HEK293T (cell line): ENCODE results near the gene DCUN1D3.
"Not testable (repeated sequence)": the region's sequence is repeated elsewhere in the genome, so short reads cannot be mapped to it uniquely, and the experiment has no call there.

Source experiments
- CTCF ChIA-PET: fragments of 350-600 bp; formaldehyde crosslinking; extraction: SDS; loops from one replicate; lab custom pipeline; 2021; ENCODE audit warnings: antibody characterized with exemption, inconsistent platforms; lab: Yijun Ruan, JAX
- POLR2A ChIA-PET: fragments of 350-600 bp; formaldehyde crosslinking; extraction: SDS; loops from one replicate; lab custom pipeline; 2020; ENCODE audit warnings: antibody characterized with exemption, inconsistent platforms; lab: Yijun Ruan, JAX
- DNase-seq: peaks from one replicate; pipeline ENCODE4 v3.0.0; 2012; ENCODE audit warnings: mixed read lengths; ENCODE audit errors: extremely low spot score
- ARNT ChIP-seq: fragments of 450-650 bp; IDR thresholded peaks from 2 replicates; pipeline ENCODE4 v1.6.1; 2017; ENCODE audit warnings: mild to moderate bottlenecking
- BHLHE40 ChIP-seq: fragments of 450-650 bp; IDR thresholded peaks from 2 replicates; pipeline ENCODE4 v1.6.1; 2016; ENCODE audit warnings: mild to moderate bottlenecking, moderate library complexity, borderline replicate concordance
- CTBP1 ChIP-seq: fragments of 450-650 bp; IDR thresholded peaks from 2 replicates; pipeline ENCODE4 v1.6.1; 2016; ENCODE audit warnings: borderline replicate concordance
- ELF4 ChIP-seq: fragments of 450-650 bp; IDR thresholded peaks from 2 replicates; pipeline ENCODE4 v1.6.1; 2017; ENCODE audit warnings: antibody characterized with exemption
- FOXA1 ChIP-seq: fragments of 450-650 bp; IDR thresholded peaks from 2 replicates; pipeline ENCODE4 v1.6.1; 2016; ENCODE audit warnings: mild to moderate bottlenecking
- FOXK2 ChIP-seq: fragments of 450-650 bp; IDR thresholded peaks from 2 replicates; pipeline ENCODE4 v1.6.1; 2016; ENCODE audit warnings: mild to moderate bottlenecking
- FOXM1 ChIP-seq: fragments of 450-650 bp; IDR thresholded peaks from 2 replicates; pipeline ENCODE4 v1.6.1; 2017; ENCODE audit warnings: mild to moderate bottlenecking, borderline replicate concordance
- HDGF ChIP-seq: fragments of 450-650 bp; IDR thresholded peaks from 2 replicates; pipeline ENCODE4 v1.6.1; 2017; ENCODE audit warnings: antibody characterized with exemption, borderline replicate concordance
- L3MBTL2 ChIP-seq: fragments of 450-650 bp; conservative IDR thresholded peaks from 2 replicates; pipeline ENCODE4 v1.6.1; 2016; ENCODE audit warnings: mild to moderate bottlenecking
- LEF1 ChIP-seq: fragments of 450-650 bp; IDR thresholded peaks from 2 replicates; pipeline ENCODE4 v1.6.1; 2017; ENCODE audit warnings: mild to moderate bottlenecking, borderline replicate concordance
- NFRKB ChIP-seq: fragments of 450-650 bp; IDR thresholded peaks from 2 replicates; pipeline ENCODE4 v1.6.1; 2016; ENCODE audit warnings: mild to moderate bottlenecking, moderate library complexity
- PKNOX1 ChIP-seq: fragments of 450-650 bp; IDR thresholded peaks from 2 replicates; pipeline ENCODE4 v1.6.1; 2016
- SP1 ChIP-seq: fragments of 450-650 bp; IDR thresholded peaks from 2 replicates; pipeline ENCODE4 v1.6.1; 2017
- SUZ12 ChIP-seq: fragments of 450-650 bp; IDR thresholded peaks from 2 replicates; pipeline ENCODE4 v1.6.1; 2016; ENCODE audit warnings: mild to moderate bottlenecking
- TARDBP ChIP-seq: fragments of 450-650 bp; IDR thresholded peaks from 2 replicates; pipeline ENCODE4 v1.6.1; 2016
- ZNF384 ChIP-seq: fragments of 450-650 bp; IDR thresholded peaks from 2 replicates; pipeline ENCODE4 v1.6.1; 2016

The DCUN1D3 gene

GRCh38 chr16:20866801-20867200 is 33.4 kb downstream of the DCUN1D3 start:
- CTCF ChIA-PET, result no interaction called here
- POLR2A ChIA-PET, result interaction anchor here (2.4 kb wide), 1 partner anchor 60 kb away, joined by 9 read pairs; the partner anchor contains the start of genes ERI2 and REXO5
- TF ChIP-seq SUZ12, result no peak
- TF ChIP-seq PKNOX1, result no peak
- TF ChIP-seq TARDBP, result no peak
- TF ChIP-seq NFRKB, result no peak
- no peak for TF ChIP-seq FOXM1
- no peak for TF ChIP-seq HDGF
- no peak for TF ChIP-seq CTBP1
- TF ChIP-seq FOXA1, result no peak
- TF ChIP-seq SP1, result no peak
- DNase-seq, result no peak

GRCh38 chr16:20866145-20866772 is 33.9 kb downstream of the DCUN1D3 start:
- POLR2A ChIA-PET, result interaction anchor here (1.1 to 2.4 kb wide), 2 partner anchors 34 to 60 kb away, joined by 3 to 9 read pairs; partner anchors contain the start of genes DCUN1D3, ERI2, LYRM1 and REXO5
- TF ChIP-seq HDGF (no peak), ZNF384 (no peak), SUZ12 (no peak), ELF4 (no peak), FOXK2 (no peak), BHLHE40 (no peak), NFRKB (no peak), FOXM1 (no peak), CTBP1 (no peak), L3MBTL2 (no peak), TARDBP (no peak), ARNT (no peak), SP1 (no peak), FOXA1 (no peak), LEF1 (no peak), PKNOX1 (no peak)
- CTCF ChIA-PET, result no interaction called here
- DNase-seq, result no peak

DNA sequence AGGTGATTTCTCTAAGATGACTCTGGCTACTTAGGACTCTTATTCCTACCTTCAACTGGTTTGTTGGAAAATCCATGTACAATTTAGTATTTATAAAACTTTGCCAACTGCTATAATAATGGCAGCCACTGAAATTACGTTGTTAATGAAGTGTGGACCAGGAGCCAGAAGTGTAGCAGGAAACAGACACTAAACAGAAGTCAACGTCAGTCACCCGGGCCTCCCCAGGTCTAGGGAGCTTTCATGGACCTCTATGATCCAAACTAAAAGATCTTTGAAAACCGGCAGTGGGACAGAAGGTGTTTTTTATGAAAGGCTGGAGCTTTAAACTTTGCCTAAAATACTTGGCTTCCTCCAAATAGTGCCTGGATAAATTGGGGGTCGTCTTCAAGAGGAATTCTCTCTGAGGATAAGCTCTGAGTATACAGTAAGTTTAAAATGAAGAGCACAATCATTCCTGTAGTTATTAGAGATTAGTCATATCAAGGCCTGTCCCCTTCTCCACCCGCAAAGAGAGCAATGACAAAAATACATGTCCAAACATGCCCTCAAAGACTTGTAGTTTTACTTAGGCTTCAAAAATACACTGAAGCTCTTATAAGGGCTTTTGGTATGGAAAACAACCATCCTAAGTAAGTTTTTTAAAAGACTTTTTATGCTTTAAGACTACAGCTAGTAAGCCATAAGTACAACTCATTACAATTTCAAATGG is 34.6 kb downstream of the DCUN1D3 start:
- no peak for DNase-seq
- TF ChIP-seq ZNF384 (no peak), FOXA1 (no peak), TARDBP (no peak), SP1 (no peak), ELF4 (no peak), SUZ12 (no peak), BHLHE40 (no peak), ARNT (no peak), FOXK2 (no peak), NFRKB (no peak), FOXM1 (no peak), CTBP1 (no peak), L3MBTL2 (no peak), PKNOX1 (no peak)
- ChIA-PET CTCF (no interaction called here), POLR2A (interaction anchor here (1.1 to 2.4 kb wide), 2 partner anchors 35 to 59 kb away, joined by 3 to 9 read pairs; partner anchors contain the start of genes DCUN1D3, ERI2, LYRM1 and REXO5)

DNA sequence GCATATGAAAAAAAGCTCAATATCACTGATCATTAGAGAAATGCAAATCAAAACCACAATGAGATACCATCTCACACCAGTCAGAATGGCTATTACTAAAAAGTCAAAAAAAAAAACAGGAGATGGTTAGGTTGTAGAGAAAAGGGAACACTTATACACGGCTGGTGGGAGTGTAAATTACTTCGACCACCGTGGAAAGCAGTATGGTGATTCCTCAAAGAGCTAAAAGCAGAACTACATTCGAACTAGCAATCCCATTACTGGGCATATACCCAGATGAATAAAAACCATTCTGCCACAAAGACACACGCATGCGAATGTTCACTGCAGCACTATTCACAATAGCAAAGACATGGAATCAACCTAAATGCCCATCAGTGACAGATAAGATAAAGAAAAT is 35.8 kb downstream of the DCUN1D3 start:
- DNase-seq, CTCF ChIA-PET, POLR2A ChIA-PET: not testable (repeated sequence)

DNA sequence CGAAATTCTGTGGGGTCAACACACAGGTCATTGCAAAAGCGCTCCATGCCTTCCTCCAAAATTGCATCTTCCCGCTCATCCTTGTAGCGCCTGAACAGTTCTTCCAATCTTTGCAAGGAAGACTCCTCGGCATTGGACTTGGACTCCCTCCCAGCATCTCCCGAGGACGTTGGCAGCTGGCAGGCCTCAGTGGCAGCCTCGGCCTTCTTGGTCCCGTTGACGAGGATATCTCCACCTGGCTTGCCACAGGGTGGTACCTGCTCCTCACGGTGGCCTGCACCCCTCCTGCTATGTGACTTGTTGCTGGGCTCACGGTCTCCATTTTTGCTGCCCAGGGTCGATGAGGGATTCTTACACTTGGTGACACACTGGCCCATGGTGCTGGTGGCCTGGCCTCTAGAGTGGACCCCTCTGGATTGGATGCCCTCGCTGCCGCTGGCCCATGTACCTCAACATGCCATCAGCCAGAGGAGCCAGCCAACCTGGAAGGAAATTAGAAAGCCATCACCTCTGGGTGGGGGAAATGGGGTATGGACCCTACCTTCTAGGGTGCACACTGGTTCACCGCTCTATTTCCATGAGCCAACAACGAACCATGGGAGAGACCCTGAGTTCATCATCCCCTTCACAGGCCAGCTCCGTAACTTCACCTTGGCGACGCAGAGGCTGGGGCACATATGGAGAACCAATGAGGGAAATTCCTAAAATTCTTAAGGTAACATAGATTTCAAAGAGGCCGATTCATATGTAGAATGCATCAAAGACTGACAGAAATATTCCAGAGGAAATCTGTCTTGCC is 37.8 kb downstream of the DCUN1D3 start:
- ChIA-PET CTCF (no interaction called here), POLR2A (no interaction called here)
- no peak for DNase-seq
- no peak for TF ChIP-seq ZNF384

DNA sequence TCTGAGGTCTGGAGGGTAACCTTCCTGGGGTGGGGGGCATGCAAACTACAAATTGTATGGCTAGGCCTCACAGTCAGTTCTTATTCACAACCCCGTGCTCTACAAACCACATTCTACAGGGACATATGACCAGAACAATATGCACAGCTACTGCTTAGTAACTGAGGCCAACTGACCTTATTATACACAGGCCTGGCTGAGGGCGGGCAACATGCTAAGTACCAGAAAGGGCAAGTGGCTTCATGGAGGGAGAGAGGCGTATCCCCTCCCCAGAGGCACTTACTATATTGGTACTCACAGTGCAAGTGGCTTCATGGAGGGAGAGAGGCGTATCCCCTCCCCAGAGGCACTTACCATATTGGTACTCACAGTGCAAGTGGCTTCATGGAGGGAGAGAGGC is 39.2 kb downstream of the DCUN1D3 start:
- POLR2A ChIA-PET, DNase-seq, CTCF ChIA-PET: not testable (repeated sequence)
